Trophoblast cell (in vitro differentiated cells and primary cell): ENCODE results near the gene FMC1.
"Not testable (repeated sequence)": the region's sequence is repeated elsewhere in the genome, so short reads cannot be mapped to it uniquely, and the experiment has no call there.

Experiments
- DNase-seq, 2 donors: peaks; one replicate each; pipeline ENCODE4 v3.0.0-alpha.2; 2016
- H2AFZ ChIP-seq: 2 replicates; pipeline ENCODE4 v1.6.1; 2013; ENCODE audit warnings: low read length, moderate library complexity, mild to moderate bottlenecking; ENCODE audit not compliant: insufficient read depth, poor library complexity
- H2AK5ac ChIP-seq: 2 replicates; pipeline ENCODE4 v1.6.1; 2013; ENCODE audit warnings: mild to moderate bottlenecking, low read length
- H2BK120ac ChIP-seq: 2 replicates; pipeline ENCODE4 v1.6.1; 2013; ENCODE audit warnings: low read length, mild to moderate bottlenecking, moderate library complexity; ENCODE audit not compliant: insufficient read depth, poor library complexity
- H2BK12ac ChIP-seq: 2 replicates; pipeline ENCODE4 v1.6.1; 2013; ENCODE audit warnings: mild to moderate bottlenecking, low read length, moderate library complexity
- H2BK5ac ChIP-seq: 2 replicates; pipeline ENCODE4 v1.6.1; 2013; ENCODE audit warnings: low read length, low read depth, moderate library complexity, mild to moderate bottlenecking; ENCODE audit not compliant: poor library complexity
- H3K14ac ChIP-seq: 2 replicates; pipeline ENCODE4 v1.6.1; 2013; ENCODE audit warnings: mild to moderate bottlenecking, low read length
- H3K18ac ChIP-seq: 2 replicates; pipeline ENCODE4 v1.6.1; 2013; ENCODE audit warnings: mild to moderate bottlenecking, low read length
- H3K23ac ChIP-seq: 2 replicates; pipeline ENCODE4 v1.6.1; 2013; ENCODE audit warnings: low read length
- H3K27ac ChIP-seq: 2 replicates; pipeline ENCODE4 v1.5.1; 2013; ENCODE audit warnings: low read depth, mild to moderate bottlenecking, inconsistent platforms, low read length, moderate library complexity
- H3K27me3 ChIP-seq: 2 replicates; pipeline ENCODE4 v1.6.1; 2013; ENCODE audit warnings: inconsistent platforms, mild to moderate bottlenecking, low read length, moderate library complexity; ENCODE audit not compliant: insufficient read depth
- H3K36me3 ChIP-seq, 2 experiments: 1 replicate in 1 of 2; 2 replicates in 1 of 2; pipeline ENCODE4 v1.6.1; 2013; ENCODE audit warnings: low read length in 2 of 2, mild to moderate bottlenecking in 2 of 2, moderate library complexity in 1 of 2; ENCODE audit not compliant: insufficient read depth in 2 of 2, control insufficient read depth in 1 of 2
- H3K4ac ChIP-seq: 2 replicates; pipeline ENCODE4 v1.6.1; 2013; ENCODE audit warnings: low read depth, mild to moderate bottlenecking, low read length, moderate library complexity
- H3K4me1 ChIP-seq, 2 experiments: 1 replicate in 1 of 2; 2 replicates in 1 of 2; pipeline ENCODE4 v1.6.1; 2013; ENCODE audit warnings: low read length in 2 of 2, mild to moderate bottlenecking in 2 of 2, moderate library complexity in 1 of 2; ENCODE audit not compliant: insufficient read depth in 2 of 2, control insufficient read depth in 1 of 2
- H3K4me2 ChIP-seq: 2 replicates; pipeline ENCODE4 v1.6.1; 2013; ENCODE audit warnings: inconsistent platforms, mild to moderate bottlenecking, low read length, moderate library complexity
- H3K4me3 ChIP-seq: 2 replicates; pipeline ENCODE4 v1.5.1; 2013; ENCODE audit warnings: mild to moderate bottlenecking, low read depth, low read length, inconsistent platforms
- H3K79me1 ChIP-seq: one replicate; pipeline ENCODE4 v1.6.1; 2013; ENCODE audit warnings: low read length
- H3K79me2 ChIP-seq: 2 replicates; pipeline ENCODE4 v1.6.1; 2013; ENCODE audit warnings: low read length, mild to moderate bottlenecking; ENCODE audit not compliant: control insufficient read depth, insufficient read depth, poor library complexity
- H3K9ac ChIP-seq: 2 replicates; pipeline ENCODE4 v1.6.1; 2013; ENCODE audit warnings: mild to moderate bottlenecking, low read length
- H3K9me3 ChIP-seq: 2 replicates; pipeline ENCODE4 v1.6.1; 2013; ENCODE audit warnings: low read depth, mild to moderate bottlenecking, control low read depth, inconsistent platforms, low read length; ENCODE audit not compliant: insufficient read depth
- H4K12ac ChIP-seq: 2 replicates; pipeline ENCODE4 v1.6.1; 2013; ENCODE audit warnings: low read depth, mild to moderate bottlenecking, low read length, moderate library complexity
- H4K8ac ChIP-seq: 2 replicates; pipeline ENCODE4 v1.6.1; 2013; ENCODE audit warnings: low read depth, mild to moderate bottlenecking, low read length, moderate library complexity
- H4K91ac ChIP-seq: one replicate; pipeline ENCODE4 v1.6.1; 2013; ENCODE audit warnings: low read depth, mild to moderate bottlenecking, low read length, moderate library complexity
- WGBS: extraction: QIAGEN DNeasy Blood & Tissue Kit; methylation state at CpG from one replicate; pipeline ENCODE4 v1.1.7; 2013; ENCODE audit warnings: missing lambda C conversion rate; ENCODE audit not compliant: insufficient read length, insufficient coverage; ENCODE audit errors: extremely low coverage; 5-methylcytosine and 5-hydroxymethylcytosine counted together

The FMC1 gene

DNA sequence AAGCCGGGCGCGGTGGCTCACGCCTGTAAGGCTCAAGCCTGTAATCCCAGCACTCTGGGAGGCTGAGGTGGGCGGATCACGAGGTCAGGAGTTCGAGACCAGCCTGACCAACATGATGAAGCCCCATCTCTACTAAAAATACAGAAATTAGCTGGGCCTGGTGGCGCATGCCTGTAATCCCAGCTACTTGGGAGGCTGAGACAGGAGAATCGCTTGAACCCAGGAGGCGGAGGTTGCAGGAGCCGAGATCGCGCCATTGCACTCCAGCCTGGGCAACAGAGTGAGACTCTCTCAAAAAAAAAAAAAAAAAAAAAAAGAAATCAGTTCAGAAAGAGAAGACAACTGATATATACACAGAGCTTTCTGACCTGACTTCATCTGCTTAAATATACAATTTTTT, 7.7 kb upstream of the FMC1 start:
- H3K18ac ChIP-seq, H3K23ac ChIP-seq: not testable (repeated sequence)
- no CpG with 5 or more reads among the region's 13 CpGs for WGBS

DNA sequence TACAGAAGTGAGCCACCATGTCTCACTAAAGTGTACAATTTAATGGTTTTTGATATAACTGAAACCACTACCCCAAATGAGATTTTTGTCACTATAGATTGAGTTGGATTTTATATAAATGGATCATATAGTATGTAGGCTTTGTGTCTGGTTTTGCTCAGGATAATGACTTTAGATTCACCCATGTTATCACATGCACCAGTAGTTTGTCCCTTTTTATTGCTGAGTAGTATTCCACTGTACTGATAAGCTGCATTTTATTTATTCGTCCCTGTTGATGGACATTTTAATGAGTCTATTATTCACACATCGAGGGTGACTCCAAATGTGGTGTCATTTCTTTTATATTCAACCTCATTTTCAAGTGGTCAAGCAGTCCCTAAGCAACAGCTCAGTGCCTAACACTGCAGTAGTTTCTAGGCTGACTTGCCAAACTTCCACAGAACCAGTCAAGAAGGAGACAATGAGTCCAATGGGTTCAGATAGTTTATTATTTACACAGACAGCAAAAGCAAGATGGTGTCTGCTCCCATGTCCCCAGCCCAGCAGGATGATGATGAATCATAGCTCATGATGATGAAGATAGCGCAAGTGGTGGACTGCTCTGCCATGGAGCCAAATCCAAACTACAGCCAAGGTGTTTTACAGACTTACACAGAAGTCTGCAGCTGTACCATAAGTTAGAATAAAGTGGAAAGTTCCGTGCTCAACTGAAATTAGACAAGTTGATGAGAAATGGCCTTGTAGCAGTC, 6.6 kb upstream of the FMC1 start:
- Histone ChIP-seq H3K79me1 (no peaks in the 10 kb centered on the region), H3K79me2 (no peaks in the 10 kb centered on the region), H3K27me3 (no peaks in the 10 kb centered on the region), H3K23ac (no peak overlapping the region), H3K14ac (no peak overlapping the region), H4K12ac (no peak overlapping the region), H3K4me1 (no peaks in the 10 kb centered on the region), H2BK12ac (no peak overlapping the region), H2AK5ac (no peak overlapping the region), H3K4me2 (no peak overlapping the region), H4K91ac (no peak overlapping the region), H2BK5ac (no peak overlapping the region), H3K9ac (no peak overlapping the region), H3K9me3 (no peaks in the 10 kb centered on the region), H2BK120ac (no peak overlapping the region), H2AFZ (no peak overlapping the region), H3K36me3 (no peaks in the 10 kb centered on the region), H3K4me3 (no peak overlapping the region), H4K8ac (no peak overlapping the region), H3K27ac (no peak overlapping the region), H3K18ac (no peak overlapping the region), H3K4ac (no peak overlapping the region)
- WGBS, result no CpG with 5 or more reads among the region's 4 CpGs
- no peak for DNase-seq

More for the DNA sequence above, 7.7 kb upstream of the FMC1 start:
- not testable (repeated sequence) for H3K4ac ChIP-seq, H4K12ac ChIP-seq, H3K9me3 ChIP-seq, H3K79me1 ChIP-seq, H2AK5ac ChIP-seq, H3K14ac ChIP-seq, H3K4me1 ChIP-seq, H2BK12ac ChIP-seq, DNase-seq, H3K79me2 ChIP-seq, H3K9ac ChIP-seq, H3K4me2 ChIP-seq, H3K27me3 ChIP-seq, H4K91ac ChIP-seq, H3K4me3 ChIP-seq, H3K36me3 ChIP-seq, H4K8ac ChIP-seq, H2BK5ac ChIP-seq, H3K27ac ChIP-seq, H2BK120ac ChIP-seq, H2AFZ ChIP-seq

DNA sequence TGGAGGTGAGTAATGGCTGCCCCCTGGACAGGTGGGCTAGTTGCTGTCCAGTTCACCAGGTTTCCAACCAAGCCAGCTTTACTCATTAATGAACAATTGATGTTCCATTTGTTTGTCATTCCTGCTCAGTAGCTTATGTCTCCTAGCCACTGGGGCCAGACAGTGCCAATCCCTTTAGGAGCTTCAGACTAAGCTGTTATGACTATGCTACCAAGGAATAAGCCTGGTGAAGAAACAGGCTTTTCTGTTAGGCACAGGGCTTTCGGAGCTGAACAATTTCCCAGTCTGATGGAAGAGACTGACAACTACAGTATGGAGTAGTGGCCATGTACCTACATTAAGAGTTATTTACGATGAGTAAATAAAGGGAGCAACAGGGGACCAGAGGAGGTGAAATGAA, 2.1 kb upstream of the FMC1 start:
- peaks cover 10% of the 10 kb centered on the region for H3K79me1 ChIP-seq
- no peak overlapping the region for H3K9ac ChIP-seq
- H3K4me3 ChIP-seq, result no peak overlapping the region
- H2BK12ac ChIP-seq, result no peak overlapping the region
- DNase-seq, result no peak
- no peak overlapping the region for H3K23ac ChIP-seq
- peaks cover 3% of the 10 kb centered on the region for H3K79me2 ChIP-seq
- H3K9me3 ChIP-seq, result no peaks in the 10 kb centered on the region
- no peak overlapping the region for H2BK120ac ChIP-seq
- peaks cover 0 to 3% of the 10 kb centered on the region in 2 experiments for H3K4me1 ChIP-seq
- H2AK5ac ChIP-seq, result no peak overlapping the region
- H2BK5ac ChIP-seq, result no peak overlapping the region
- no peak overlapping the region for H3K27ac ChIP-seq
- H3K27me3 ChIP-seq, result no peaks in the 10 kb centered on the region
- no peak overlapping the region for H3K14ac ChIP-seq
- no peak overlapping the region for H4K91ac ChIP-seq
- H4K12ac ChIP-seq, result no peak overlapping the region
- WGBS, result no CpG with 5 or more reads among the region's 2 CpGs
- H3K4ac ChIP-seq, result no peak overlapping the region
- no peak overlapping the region for H3K18ac ChIP-seq
- no peak overlapping the region for H4K8ac ChIP-seq
- no peaks in the 10 kb centered on the region for H3K36me3 ChIP-seq
- no peak overlapping the region for H2AFZ ChIP-seq
- H3K4me2 ChIP-seq, result no peak overlapping the region

DNA sequence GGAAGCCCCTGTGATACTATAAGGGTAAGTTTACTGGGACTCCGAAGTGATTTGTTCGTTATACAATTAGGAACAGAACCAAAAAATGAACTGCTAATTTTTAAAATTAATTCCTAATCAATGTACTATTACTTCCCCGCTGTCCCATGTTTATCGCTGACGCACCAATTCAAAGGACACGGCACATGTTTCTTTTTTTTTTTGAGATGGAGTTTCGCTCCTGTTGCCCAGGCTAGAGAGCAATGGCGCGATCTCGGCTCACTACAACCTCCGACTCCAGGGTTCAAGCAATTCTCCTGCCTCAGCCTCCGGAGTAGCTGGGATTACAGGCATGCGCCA, 1.5 kb upstream of the FMC1 start:
- Histone ChIP-seq H3K14ac (no peak overlapping the region), H3K4me2 (peak overlapping the region; percentile 38), H3K4me1 (peaks cover 0 to 3% of the 10 kb centered on the region in 2 experiments), H3K9ac (no peak overlapping the region), H2BK12ac (no peak overlapping the region), H4K12ac (peak overlapping the region; percentile 43), H2AFZ (no peak overlapping the region), H3K79me2 (peaks cover 3% of the 10 kb centered on the region), H2BK120ac (no peak overlapping the region), H3K27ac (peak overlapping the region; percentile 96), H4K91ac (peak overlapping the region; percentile 54), H2AK5ac (no peak overlapping the region), H3K27me3 (no peaks in the 10 kb centered on the region), H3K9me3 (no peaks in the 10 kb centered on the region), H3K4ac (no peak overlapping the region), H3K4me3 (peak overlapping the region; percentile 61), H3K36me3 (no peaks in the 10 kb centered on the region), H3K18ac (no peak overlapping the region), H3K79me1 (peaks cover 10% of the 10 kb centered on the region), H4K8ac (peak overlapping the region; percentile 73), H3K23ac (no peak overlapping the region), H2BK5ac (no peak overlapping the region)
- WGBS, result no CpG with 5 or more reads among the region's 13 CpGs
- no peak for DNase-seq
